Measurements from ENCODE around the gene POU3F1.

POU3F1 gene

GRCh38 chr1:38046333-38046883, at the start of gene POU3F1:
TSS of gene POU3F1 (minus strand) at chr1:38046793. CDS start at chr1:38046743, 50 bp downstream.
- no peak for DNase-seq (ENCODE audit: low read depth)

- DNase-seq (ENCODE audit: low read depth): no peak
These were observed 48.9 kb upstream of the POU3F1 start for GRCh38 chr1:38095454-38095931.

GRCh38 chr1:38094711-38095290, 48.2 kb upstream of the POU3F1 start:
- DNase-seq (ENCODE audit: low read depth): no peak

GRCh38 chr1:38093569-38094520, 47.3 kb upstream of the POU3F1 start:
- no peak for DNase-seq (ENCODE audit: low read depth)

- no peak for DNase-seq (ENCODE audit: low read depth)
These were observed 45.7 kb upstream of the POU3F1 start for GRCh38 chr1:38092256-38092655.

GRCh38 chr1:38090796-38091195, 44.2 kb upstream of the POU3F1 start:
- DNase-seq (ENCODE audit: low read depth): no peak

GRCh38 chr1:38089712-38090360, 43.2 kb upstream of the POU3F1 start:
- DNase-seq (ENCODE audit: low read depth): no peak

- no peak for DNase-seq (ENCODE audit: low read depth)
These were observed 42.2 kb upstream of the POU3F1 start for GRCh38 chr1:38088791-38089190.

GRCh38 chr1:38088366-38088765, 41.8 kb upstream of the POU3F1 start:
- DNase-seq (ENCODE audit: low read depth): no peak

- no peak for DNase-seq (ENCODE audit: low read depth)
These were observed 41.1 kb upstream of the POU3F1 start for GRCh38 chr1:38087676-38088075.

- no peak for DNase-seq (ENCODE audit: low read depth)
These were observed 39.2 kb upstream of the POU3F1 start for GRCh38 chr1:38085666-38086330.

GRCh38 chr1:38084700-38085099, 38.1 kb upstream of the POU3F1 start:
- DNase-seq (ENCODE audit: low read depth): no peak

GRCh38 chr1:38084113-38084512, 37.5 kb upstream of the POU3F1 start:
- no peak for DNase-seq (ENCODE audit: low read depth)

GRCh38 chr1:38083541-38083940, 36.9 kb upstream of the POU3F1 start:
- no peak for DNase-seq (ENCODE audit: low read depth)

GRCh38 chr1:38082769-38083263, 36.2 kb upstream of the POU3F1 start:
- no peak for DNase-seq (ENCODE audit: low read depth)

GRCh38 chr1:38079019-38079418, 32.4 kb upstream of the POU3F1 start:
- no peak for DNase-seq (ENCODE audit: low read depth)

GRCh38 chr1:38077523-38078147, 31.0 kb upstream of the POU3F1 start:
- no peak for DNase-seq (ENCODE audit: low read depth)

- no peak for DNase-seq (ENCODE audit: low read depth)
These were observed 29.9 kb upstream of the POU3F1 start for GRCh38 chr1:38076455-38076854.

GRCh38 chr1:38076038-38076437, 29.4 kb upstream of the POU3F1 start:
- DNase-seq (ENCODE audit: low read depth): peak; percentile 21

- DNase-seq (ENCODE audit: low read depth): no peak
These were observed 28.6 kb upstream of the POU3F1 start for GRCh38 chr1:38075191-38075590.

GRCh38 chr1:38074302-38074677, 27.7 kb upstream of the POU3F1 start:
- DNase-seq (ENCODE audit: low read depth): no peak

Measured in iris pigment epithelial cell (primary cell).